ENCODE measurements around the gene TBX20. TPM values are rescaled to one million over a fixed set of nuclear protein-coding genes. Genes with fewer than 3 reads are reported as not detected.
A peak's percentile ranks its signal among the peaks of the same experiment; 100 is the strongest.

Gene TBX20
- total and polyA plus RNA-seq, 2 experiments from 2014 or later, result 0.69 TPM; not detected in 1

DNA sequence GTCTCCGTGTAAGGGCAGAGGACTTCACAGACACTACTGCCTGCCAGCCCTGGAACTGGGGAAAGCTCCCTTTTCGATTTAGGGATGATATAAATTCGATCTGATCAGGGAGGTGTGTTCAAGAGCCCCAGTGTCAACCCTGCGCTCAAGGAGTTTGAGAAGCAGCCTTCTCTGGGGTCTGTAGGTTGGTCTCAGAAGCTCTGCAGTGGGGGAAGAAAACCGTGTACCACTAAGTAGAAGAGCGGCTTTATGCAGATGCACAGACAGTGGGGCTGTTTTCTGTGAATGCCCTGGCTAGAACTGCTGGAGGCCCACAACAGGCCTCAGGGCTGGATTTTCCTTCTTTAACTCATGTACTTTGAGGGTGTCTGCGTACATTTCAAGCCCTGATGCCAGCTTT, 6.3 kb upstream of the TBX20 start:
- Histone ChIP-seq H3K36me3 (ENCODE audit: insufficient read depth) (no peaks in the 10 kb centered on the region), H3K27me3 (ENCODE audit: insufficient read depth) (peaks cover 99% of the 10 kb centered on the region), H4K20me1 (replicated peaks; ENCODE audit: insufficient read depth) (peaks cover 21% of the 10 kb centered on the region), H3F3A (replicated peaks; ENCODE audit: low read depth) (peaks cover 23% of the 10 kb centered on the region), H3K4me1 (ENCODE audit: insufficient read depth) (peaks cover 52% of the 10 kb centered on the region), H3K79me2 (replicated peaks; ENCODE audit: insufficient read depth) (no peaks in the 10 kb centered on the region), H3K27ac (ENCODE audit: low read depth) (no peak overlapping the region), H2AFZ (no peak overlapping the region), H3K4me2 (peak overlapping the region; percentile 96), H3K9me2 (ENCODE audit: insufficient read depth) (no peaks in the 10 kb centered on the region), H3K4me3 (peak overlapping the region; percentile 65)
- TF ChIP-seq EZH2 (IDR thresholded peaks at IDR 0.05; ENCODE audit: low read depth, unreplicated experiment), result peak; percentile 82
- no peak for TF ChIP-seq NANOG (IDR thresholded peaks at IDR 0.05; ENCODE audit: borderline replicate concordance)
- TF ChIP-seq STAT1 (IDR thresholded peaks at IDR 0.05; ENCODE audit: unreplicated experiment), result no peak
- no peak for TF ChIP-seq ZNF114 (CRISPR knock-in tag; IDR thresholded peaks at IDR 0.05)
- TF ChIP-seq, protein P1, sequence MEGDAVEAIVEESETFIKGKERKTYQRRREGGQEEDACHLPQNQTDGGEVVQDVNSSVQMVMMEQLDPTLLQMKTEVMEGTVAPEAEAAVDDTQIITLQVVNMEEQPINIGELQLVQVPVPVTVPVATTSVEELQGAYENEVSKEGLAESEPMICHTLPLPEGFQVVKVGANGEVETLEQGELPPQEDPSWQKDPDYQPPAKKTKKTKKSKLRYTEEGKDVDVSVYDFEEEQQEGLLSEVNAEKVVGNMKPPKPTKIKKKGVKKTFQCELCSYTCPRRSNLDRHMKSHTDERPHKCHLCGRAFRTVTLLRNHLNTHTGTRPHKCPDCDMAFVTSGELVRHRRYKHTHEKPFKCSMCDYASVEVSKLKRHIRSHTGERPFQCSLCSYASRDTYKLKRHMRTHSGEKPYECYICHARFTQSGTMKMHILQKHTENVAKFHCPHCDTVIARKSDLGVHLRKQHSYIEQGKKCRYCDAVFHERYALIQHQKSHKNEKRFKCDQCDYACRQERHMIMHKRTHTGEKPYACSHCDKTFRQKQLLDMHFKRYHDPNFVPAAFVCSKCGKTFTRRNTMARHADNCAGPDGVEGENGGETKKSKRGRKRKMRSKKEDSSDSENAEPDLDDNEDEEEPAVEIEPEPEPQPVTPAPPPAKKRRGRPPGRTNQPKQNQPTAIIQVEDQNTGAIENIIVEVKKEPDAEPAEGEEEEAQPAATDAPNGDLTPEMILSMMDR (conservative IDR thresholded peaks at IDR 0.05; ENCODE audit: low read depth in 2 of 2), result no peak
- TF ChIP-seq, protein P2, sequence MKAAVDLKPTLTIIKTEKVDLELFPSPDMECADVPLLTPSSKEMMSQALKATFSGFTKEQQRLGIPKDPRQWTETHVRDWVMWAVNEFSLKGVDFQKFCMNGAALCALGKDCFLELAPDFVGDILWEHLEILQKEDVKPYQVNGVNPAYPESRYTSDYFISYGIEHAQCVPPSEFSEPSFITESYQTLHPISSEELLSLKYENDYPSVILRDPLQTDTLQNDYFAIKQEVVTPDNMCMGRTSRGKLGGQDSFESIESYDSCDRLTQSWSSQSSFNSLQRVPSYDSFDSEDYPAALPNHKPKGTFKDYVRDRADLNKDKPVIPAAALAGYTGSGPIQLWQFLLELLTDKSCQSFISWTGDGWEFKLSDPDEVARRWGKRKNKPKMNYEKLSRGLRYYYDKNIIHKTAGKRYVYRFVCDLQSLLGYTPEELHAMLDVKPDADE (IDR thresholded peaks at IDR 0.05), result no peak
- TF ChIP-seq, protein P3, sequence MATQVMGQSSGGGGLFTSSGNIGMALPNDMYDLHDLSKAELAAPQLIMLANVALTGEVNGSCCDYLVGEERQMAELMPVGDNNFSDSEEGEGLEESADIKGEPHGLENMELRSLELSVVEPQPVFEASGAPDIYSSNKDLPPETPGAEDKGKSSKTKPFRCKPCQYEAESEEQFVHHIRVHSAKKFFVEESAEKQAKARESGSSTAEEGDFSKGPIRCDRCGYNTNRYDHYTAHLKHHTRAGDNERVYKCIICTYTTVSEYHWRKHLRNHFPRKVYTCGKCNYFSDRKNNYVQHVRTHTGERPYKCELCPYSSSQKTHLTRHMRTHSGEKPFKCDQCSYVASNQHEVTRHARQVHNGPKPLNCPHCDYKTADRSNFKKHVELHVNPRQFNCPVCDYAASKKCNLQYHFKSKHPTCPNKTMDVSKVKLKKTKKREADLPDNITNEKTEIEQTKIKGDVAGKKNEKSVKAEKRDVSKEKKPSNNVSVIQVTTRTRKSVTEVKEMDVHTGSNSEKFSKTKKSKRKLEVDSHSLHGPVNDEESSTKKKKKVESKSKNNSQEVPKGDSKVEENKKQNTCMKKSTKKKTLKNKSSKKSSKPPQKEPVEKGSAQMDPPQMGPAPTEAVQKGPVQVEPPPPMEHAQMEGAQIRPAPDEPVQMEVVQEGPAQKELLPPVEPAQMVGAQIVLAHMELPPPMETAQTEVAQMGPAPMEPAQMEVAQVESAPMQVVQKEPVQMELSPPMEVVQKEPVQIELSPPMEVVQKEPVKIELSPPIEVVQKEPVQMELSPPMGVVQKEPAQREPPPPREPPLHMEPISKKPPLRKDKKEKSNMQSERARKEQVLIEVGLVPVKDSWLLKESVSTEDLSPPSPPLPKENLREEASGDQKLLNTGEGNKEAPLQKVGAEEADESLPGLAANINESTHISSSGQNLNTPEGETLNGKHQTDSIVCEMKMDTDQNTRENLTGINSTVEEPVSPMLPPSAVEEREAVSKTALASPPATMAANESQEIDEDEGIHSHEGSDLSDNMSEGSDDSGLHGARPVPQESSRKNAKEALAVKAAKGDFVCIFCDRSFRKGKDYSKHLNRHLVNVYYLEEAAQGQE (IDR thresholded peaks at IDR 0.05; ENCODE audit: unreplicated experiment), result no peak
- TF ChIP-seq, protein P4, sequence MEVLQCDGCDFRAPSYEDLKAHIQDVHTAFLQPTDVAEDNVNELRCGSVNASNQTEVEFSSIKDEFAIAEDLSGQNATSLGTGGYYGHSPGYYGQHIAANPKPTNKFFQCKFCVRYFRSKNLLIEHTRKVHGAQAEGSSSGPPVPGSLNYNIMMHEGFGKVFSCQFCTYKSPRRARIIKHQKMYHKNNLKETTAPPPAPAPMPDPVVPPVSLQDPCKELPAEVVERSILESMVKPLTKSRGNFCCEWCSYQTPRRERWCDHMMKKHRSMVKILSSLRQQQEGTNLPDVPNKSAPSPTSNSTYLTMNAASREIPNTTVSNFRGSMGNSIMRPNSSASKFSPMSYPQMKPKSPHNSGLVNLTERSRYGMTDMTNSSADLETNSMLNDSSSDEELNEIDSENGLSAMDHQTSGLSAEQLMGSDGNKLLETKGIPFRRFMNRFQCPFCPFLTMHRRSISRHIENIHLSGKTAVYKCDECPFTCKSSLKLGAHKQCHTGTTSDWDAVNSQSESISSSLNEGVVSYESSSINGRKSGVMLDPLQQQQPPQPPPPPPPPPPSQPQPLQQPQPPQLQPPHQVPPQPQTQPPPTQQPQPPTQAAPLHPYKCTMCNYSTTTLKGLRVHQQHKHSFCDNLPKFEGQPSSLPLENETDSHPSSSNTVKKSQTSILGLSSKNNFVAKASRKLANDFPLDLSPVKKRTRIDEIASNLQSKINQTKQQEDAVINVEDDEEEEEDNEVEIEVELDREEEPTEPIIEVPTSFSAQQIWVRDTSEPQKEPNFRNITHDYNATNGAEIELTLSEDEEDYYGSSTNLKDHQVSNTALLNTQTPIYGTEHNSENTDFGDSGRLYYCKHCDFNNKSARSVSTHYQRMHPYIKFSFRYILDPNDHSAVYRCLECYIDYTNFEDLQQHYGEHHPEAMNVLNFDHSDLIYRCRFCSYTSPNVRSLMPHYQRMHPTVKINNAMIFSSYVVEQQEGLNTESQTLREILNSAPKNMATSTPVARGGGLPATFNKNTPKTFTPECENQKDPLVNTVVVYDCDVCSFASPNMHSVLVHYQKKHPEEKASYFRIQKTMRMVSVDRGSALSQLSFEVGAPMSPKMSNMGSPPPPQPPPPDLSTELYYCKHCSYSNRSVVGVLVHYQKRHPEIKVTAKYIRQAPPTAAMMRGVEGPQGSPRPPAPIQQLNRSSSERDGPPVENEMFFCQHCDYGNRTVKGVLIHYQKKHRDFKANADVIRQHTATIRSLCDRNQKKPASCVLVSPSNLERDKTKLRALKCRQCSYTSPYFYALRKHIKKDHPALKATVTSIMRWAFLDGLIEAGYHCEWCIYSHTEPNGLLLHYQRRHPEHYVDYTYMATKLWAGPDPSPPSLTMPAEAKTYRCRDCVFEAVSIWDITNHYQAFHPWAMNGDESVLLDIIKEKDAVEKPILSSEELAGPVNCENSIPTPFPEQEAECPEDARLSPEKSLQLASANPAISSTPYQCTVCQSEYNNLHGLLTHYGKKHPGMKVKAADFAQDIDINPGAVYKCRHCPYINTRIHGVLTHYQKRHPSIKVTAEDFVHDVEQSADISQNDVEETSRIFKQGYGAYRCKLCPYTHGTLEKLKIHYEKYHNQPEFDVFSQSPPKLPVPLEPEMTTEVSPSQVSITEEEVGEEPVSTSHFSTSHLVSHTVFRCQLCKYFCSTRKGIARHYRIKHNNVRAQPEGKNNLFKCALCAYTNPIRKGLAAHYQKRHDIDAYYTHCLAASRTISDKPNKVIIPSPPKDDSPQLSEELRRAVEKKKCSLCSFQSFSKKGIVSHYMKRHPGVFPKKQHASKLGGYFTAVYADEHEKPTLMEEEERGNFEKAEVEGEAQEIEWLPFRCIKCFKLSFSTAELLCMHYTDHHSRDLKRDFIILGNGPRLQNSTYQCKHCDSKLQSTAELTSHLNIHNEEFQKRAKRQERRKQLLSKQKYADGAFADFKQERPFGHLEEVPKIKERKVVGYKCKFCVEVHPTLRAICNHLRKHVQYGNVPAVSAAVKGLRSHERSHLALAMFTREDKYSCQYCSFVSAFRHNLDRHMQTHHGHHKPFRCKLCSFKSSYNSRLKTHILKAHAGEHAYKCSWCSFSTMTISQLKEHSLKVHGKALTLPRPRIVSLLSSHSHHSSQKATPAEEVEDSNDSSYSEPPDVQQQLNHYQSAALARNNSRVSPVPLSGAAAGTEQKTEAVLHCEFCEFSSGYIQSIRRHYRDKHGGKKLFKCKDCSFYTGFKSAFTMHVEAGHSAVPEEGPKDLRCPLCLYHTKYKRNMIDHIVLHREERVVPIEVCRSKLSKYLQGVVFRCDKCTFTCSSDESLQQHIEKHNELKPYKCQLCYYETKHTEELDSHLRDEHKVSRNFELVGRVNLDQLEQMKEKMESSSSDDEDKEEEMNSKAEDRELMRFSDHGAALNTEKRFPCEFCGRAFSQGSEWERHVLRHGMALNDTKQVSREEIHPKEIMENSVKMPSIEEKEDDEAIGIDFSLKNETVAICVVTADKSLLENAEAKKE (CRISPR knock-in tag; IDR thresholded peaks at IDR 0.05), result no peak
- TF ChIP-seq CREB1 (CRISPR knock-in tag; IDR thresholded peaks at IDR 0.05; ENCODE audit: low read depth), result no peak
- Mint-ChIP-seq H3K4me3 (peak overlapping the region; percentile 77; the same call in 1 of the 3 replicates), H3K4me1 (peaks cover 54% of the 10 kb centered on the region), H3K36me3 (ENCODE audit: low read depth) (no peaks in the 10 kb centered on the region), H3K9me3 (no peaks in the 10 kb centered on the region; the same call in 1 of the 3 replicates), H3K27ac (no peak overlapping the region), H3K27me3 (ENCODE audit: insufficient read depth, low read depth, poor library complexity) (peaks cover 87% of the 10 kb centered on the region)
- ATAC-seq (peak; percentile 2), DNase-seq (ENCODE audit: low spot score) (peak; percentile 40)

Data from GM23338 (cell line).